DOHH2 (cell line): ENCODE measurements around the gene RIPK1.

Experiments
- H3F3A ChIP-seq: fragments of 200-600 bp; sonication (generic), shearing (Covaris generic); 2 replicates; pipeline ENCODE4 v1.6.0; 2016; ENCODE audit warnings: antibody characterized with exemption, mild to moderate bottlenecking; ENCODE audit not compliant: control insufficient read depth, insufficient read depth
- H3K27ac ChIP-seq: fragments of 200-600 bp; sonication (generic); 2 replicates; pipeline ENCODE4 v1.5.1; 2014; ENCODE audit warnings: low read depth, mild to moderate bottlenecking, low read length, moderate library complexity
- H3K27me3 ChIP-seq: fragments of 200-600 bp; sonication (generic); 2 replicates; pipeline ENCODE4 v1.6.1; 2014; ENCODE audit warnings: mild to moderate bottlenecking, low read length, mixed read lengths; ENCODE audit not compliant: control insufficient read depth
- H3K36me3 ChIP-seq: fragments of 200-600 bp; sonication (generic); 2 replicates; pipeline ENCODE4 v1.6.1; 2014; ENCODE audit warnings: mild to moderate bottlenecking, low read length, moderate library complexity, mixed read lengths; ENCODE audit not compliant: control insufficient read depth
- H3K4me1 ChIP-seq: fragments of 200-600 bp; sonication (generic); 2 replicates; pipeline ENCODE4 v1.6.1; 2014; ENCODE audit warnings: mild to moderate bottlenecking, low read length, mixed read lengths; ENCODE audit not compliant: control insufficient read depth
- H3K4me2 ChIP-seq: fragments of 200-600 bp; sonication (generic); 2 replicates; pipeline ENCODE4 v1.6.0; 2014; ENCODE audit warnings: mild to moderate bottlenecking, low read length, moderate library complexity
- H3K4me3 ChIP-seq: fragments of 200-600 bp; sonication (generic); 2 replicates; pipeline ENCODE4 v1.5.1; 2014; ENCODE audit warnings: mild to moderate bottlenecking, low read length, mixed read lengths
- H3K79me2 ChIP-seq: fragments of 200-600 bp; sonication (generic); 2 replicates; pipeline ENCODE4 v1.6.1; 2014; ENCODE audit warnings: mild to moderate bottlenecking, low read length, mixed read lengths; ENCODE audit not compliant: control insufficient read depth
- H3K9me2 ChIP-seq: fragments of 200-600 bp; sonication (generic); replicated peaks from 2 replicates; pipeline ENCODE4 v1.6.1; 2014; ENCODE audit warnings: mild to moderate bottlenecking, low read length, mixed read lengths; ENCODE audit not compliant: control insufficient read depth
- H3K9me3 ChIP-seq: fragments of 200-600 bp; sonication (generic); 2 replicates; pipeline ENCODE4 v1.6.1; 2014; ENCODE audit warnings: antibody characterized with exemption, low read length, mixed read lengths; ENCODE audit not compliant: control insufficient read depth, insufficient read depth
- H4K20me1 ChIP-seq: fragments of 200-600 bp; sonication (generic); 2 replicates; pipeline ENCODE4 v1.6.0; 2014; ENCODE audit warnings: low read depth, mild to moderate bottlenecking, antibody characterized with exemption, low read length, moderate library complexity; ENCODE audit not compliant: control insufficient read depth, insufficient read depth
- EZH2phosphoT487 ChIP-seq: fragments of 200-600 bp; sonication (generic); IDR thresholded peaks from 2 replicates; pipeline ENCODE4 v1.6.1; 2017; ENCODE audit warnings: borderline replicate concordance, mild to moderate bottlenecking, antibody characterized with exemption, low read length, moderate library complexity, mixed read lengths
- TF ChIP-seq, protein P1 (sequence below): fragments of 200-600 bp; sonication (generic); IDR thresholded peaks from one replicate; pipeline ENCODE4 v1.5.1; 2014; ENCODE audit warnings: antibody characterized with exemption, mild to moderate bottlenecking, low read depth, low read length; ENCODE audit not compliant: poor library complexity, severe bottlenecking

Gene RIPK1

GRCh38 chr6:3142536-3142935 lies 74.2 kb downstream of the RIPK1 start:
- H4K20me1 ChIP-seq: no peaks in the 10 kb centered on the region
- peaks cover 8% of the 10 kb centered on the region for H3F3A ChIP-seq
- H3K27me3 ChIP-seq: no peaks in the 10 kb centered on the region
- H3K27ac ChIP-seq: no peak overlapping the region
- H3K9me3 ChIP-seq: no peaks in the 10 kb centered on the region
- H3K4me1 ChIP-seq: peaks cover 20% of the 10 kb centered on the region
- no peak overlapping the region for H3K4me3 ChIP-seq
- no peak overlapping the region for H3K4me2 ChIP-seq
- peaks cover 44% of the 10 kb centered on the region for H3K36me3 ChIP-seq
- H3K79me2 ChIP-seq: no peaks in the 10 kb centered on the region
- no peak for TF ChIP-seq EZH2phosphoT487
- TF ChIP-seq, protein P1, sequence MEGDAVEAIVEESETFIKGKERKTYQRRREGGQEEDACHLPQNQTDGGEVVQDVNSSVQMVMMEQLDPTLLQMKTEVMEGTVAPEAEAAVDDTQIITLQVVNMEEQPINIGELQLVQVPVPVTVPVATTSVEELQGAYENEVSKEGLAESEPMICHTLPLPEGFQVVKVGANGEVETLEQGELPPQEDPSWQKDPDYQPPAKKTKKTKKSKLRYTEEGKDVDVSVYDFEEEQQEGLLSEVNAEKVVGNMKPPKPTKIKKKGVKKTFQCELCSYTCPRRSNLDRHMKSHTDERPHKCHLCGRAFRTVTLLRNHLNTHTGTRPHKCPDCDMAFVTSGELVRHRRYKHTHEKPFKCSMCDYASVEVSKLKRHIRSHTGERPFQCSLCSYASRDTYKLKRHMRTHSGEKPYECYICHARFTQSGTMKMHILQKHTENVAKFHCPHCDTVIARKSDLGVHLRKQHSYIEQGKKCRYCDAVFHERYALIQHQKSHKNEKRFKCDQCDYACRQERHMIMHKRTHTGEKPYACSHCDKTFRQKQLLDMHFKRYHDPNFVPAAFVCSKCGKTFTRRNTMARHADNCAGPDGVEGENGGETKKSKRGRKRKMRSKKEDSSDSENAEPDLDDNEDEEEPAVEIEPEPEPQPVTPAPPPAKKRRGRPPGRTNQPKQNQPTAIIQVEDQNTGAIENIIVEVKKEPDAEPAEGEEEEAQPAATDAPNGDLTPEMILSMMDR: no peak
- no peaks in the 10 kb centered on the region for H3K9me2 ChIP-seq

DNA sequence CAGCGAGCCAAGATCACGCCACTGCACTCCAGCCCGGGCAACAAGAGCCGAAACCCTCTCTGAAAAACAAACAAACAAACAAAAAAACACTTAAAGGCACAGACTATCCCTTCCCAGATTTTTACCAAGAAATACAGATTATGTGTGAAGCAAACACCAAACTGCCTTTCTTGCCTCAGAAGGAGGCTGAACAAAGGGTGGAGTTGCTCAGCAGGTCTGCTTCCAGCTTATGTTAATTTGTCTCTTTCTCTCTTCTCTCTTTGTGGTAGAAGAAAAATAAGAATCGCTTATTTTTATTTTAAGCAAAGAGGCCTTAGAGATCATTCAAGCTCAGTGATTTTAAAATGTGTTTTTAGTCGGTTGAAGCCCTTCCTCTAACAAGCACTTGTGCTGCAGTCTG lies 74.9 kb downstream of the RIPK1 start:
- H3K4me1 ChIP-seq: peaks cover 20% of the 10 kb centered on the region
- no peak overlapping the region for H3K27ac ChIP-seq
- H3K36me3 ChIP-seq: peaks cover 45% of the 10 kb centered on the region
- TF ChIP-seq, protein P1: no peak
- TF ChIP-seq EZH2phosphoT487: no peak
- peaks cover 8% of the 10 kb centered on the region for H3F3A ChIP-seq
- H3K4me2 ChIP-seq: no peak overlapping the region
- no peaks in the 10 kb centered on the region for H3K27me3 ChIP-seq
- no peaks in the 10 kb centered on the region for H3K79me2 ChIP-seq
- H4K20me1 ChIP-seq: no peaks in the 10 kb centered on the region
- H3K4me3 ChIP-seq: no peak overlapping the region
- no peaks in the 10 kb centered on the region for H3K9me2 ChIP-seq
- no peaks in the 10 kb centered on the region for H3K9me3 ChIP-seq

GRCh38 chr6:3144571-3144970 lies 76.3 kb downstream of the RIPK1 start:
- Histone ChIP-seq H3K4me2 (no peak overlapping the region), H4K20me1 (no peaks in the 10 kb centered on the region), H3K4me1 (peaks cover 7% of the 10 kb centered on the region), H3F3A (no peaks in the 10 kb centered on the region), H3K27me3 (no peaks in the 10 kb centered on the region), H3K9me2 (no peaks in the 10 kb centered on the region), H3K27ac (no peak overlapping the region), H3K9me3 (no peaks in the 10 kb centered on the region), H3K79me2 (no peaks in the 10 kb centered on the region), H3K36me3 (peaks cover 33% of the 10 kb centered on the region), H3K4me3 (no peak overlapping the region)
- TF ChIP-seq EZH2phosphoT487: no peak
- TF ChIP-seq, protein P1: no peak
